ENCODE results near the gene RAB8A. TPM values are rescaled to one million over a fixed set of nuclear protein-coding genes. Genes with fewer than 3 reads are reported as not detected.
A peak's percentile ranks its signal among the peaks of the same experiment; 100 is the strongest.

The RAB8A gene
- polyA plus RNA-seq, 3 donors: 109 to 124 (median 114) TPM

DNA sequence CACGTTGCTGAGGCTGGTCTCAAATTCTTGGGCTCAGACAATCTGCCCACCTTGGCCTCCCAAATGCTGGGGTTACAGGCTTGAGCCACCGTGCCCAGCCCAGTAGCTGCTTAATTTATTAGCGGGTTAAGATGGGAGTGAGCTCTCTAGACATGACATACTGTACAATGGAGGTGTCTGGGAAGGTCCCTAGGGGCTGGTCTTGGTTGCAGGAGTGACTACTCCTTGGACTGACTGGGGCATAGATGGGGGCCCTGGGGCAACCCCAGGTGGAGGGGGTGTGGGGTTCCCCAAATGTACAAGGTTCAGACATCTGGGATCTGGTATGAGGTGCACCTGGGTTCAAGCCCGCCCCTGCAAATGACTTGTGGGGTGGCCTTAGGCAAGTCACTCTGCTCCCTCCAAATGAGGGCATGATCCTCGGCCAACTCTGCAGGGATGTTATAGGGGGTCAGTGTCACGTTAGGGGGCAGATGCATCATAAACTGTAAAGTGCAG lies 48.8 kb downstream of the RAB8A start:
- no peaks in the 10 kb centered on the region for H3K79me2 ChIP-seq (ENCODE audit: insufficient read depth, low read length)
- H3K9me3 ChIP-seq (replicated peaks in 1 of 2; ENCODE audit: control insufficient read depth in 1 of 2, insufficient read depth in 1 of 2, low read length in 2 of 2): no peaks in the 10 kb centered on the region
- H4K20me1 ChIP-seq (ENCODE audit: insufficient read depth, low read length): peaks cover 3% of the 10 kb centered on the region
- DNase-seq: no peak
- H3K36me3 ChIP-seq (replicated peaks in 1 of 2; ENCODE audit: control insufficient read depth in 1 of 2, insufficient read depth in 2 of 2, low read length in 2 of 2): peaks cover 21 to 27% of the 10 kb centered on the region in 2 donors
- H3K4me2 ChIP-seq (replicated peaks; ENCODE audit: extremely low read depth, low read length, poor library complexity, severe bottlenecking): no peak overlapping the region
- intact Hi-C loops (cut with micrococcal nuclease): no loop called here
- H2AFZ ChIP-seq (ENCODE audit: insufficient read depth, low read depth, low read length, poor library complexity, severe bottlenecking): no peak overlapping the region
- H3K4me1 ChIP-seq (ENCODE audit: control insufficient read depth in 1 of 2, insufficient read depth in 2 of 2, low read length in 2 of 2): peaks cover 19 to 49% of the 10 kb centered on the region in 2 donors
- no peak overlapping the region for H3K4me3 ChIP-seq (replicated peaks in 1 of 3; ENCODE audit: low read depth in 2 of 3, low read length in 3 of 3)
- H3K27ac Mint-ChIP-seq: peak overlapping the region in 2 of 7 donors; percentile 42 to 56
- H3K27me3 ChIP-seq (ENCODE audit: control insufficient read depth in 2 of 2, insufficient read depth in 2 of 2, low read length in 2 of 2): no peaks in the 10 kb centered on the region
- peaks cover 43% of the 10 kb centered on the region for H3K4me1 Mint-ChIP-seq
- peaks cover 22 to 27% of the 10 kb centered on the region in 2 donors for H3K36me3 Mint-ChIP-seq
- H3K9me3 Mint-ChIP-seq: peaks cover 0 to 3% (median 0%) of the 10 kb centered on the region in 7 donors
- WGBS (ENCODE audit: insufficient coverage): 94% methylated on average over 4 of the region's 6 CpGs
- H3K9ac ChIP-seq (ENCODE audit: insufficient read depth, low read length, poor library complexity, severe bottlenecking): no peak overlapping the region
- no peak overlapping the region for H3K27ac ChIP-seq (ENCODE audit: low read depth in 1 of 2, low read length in 2 of 2)
- TF ChIP-seq, protein P1, sequence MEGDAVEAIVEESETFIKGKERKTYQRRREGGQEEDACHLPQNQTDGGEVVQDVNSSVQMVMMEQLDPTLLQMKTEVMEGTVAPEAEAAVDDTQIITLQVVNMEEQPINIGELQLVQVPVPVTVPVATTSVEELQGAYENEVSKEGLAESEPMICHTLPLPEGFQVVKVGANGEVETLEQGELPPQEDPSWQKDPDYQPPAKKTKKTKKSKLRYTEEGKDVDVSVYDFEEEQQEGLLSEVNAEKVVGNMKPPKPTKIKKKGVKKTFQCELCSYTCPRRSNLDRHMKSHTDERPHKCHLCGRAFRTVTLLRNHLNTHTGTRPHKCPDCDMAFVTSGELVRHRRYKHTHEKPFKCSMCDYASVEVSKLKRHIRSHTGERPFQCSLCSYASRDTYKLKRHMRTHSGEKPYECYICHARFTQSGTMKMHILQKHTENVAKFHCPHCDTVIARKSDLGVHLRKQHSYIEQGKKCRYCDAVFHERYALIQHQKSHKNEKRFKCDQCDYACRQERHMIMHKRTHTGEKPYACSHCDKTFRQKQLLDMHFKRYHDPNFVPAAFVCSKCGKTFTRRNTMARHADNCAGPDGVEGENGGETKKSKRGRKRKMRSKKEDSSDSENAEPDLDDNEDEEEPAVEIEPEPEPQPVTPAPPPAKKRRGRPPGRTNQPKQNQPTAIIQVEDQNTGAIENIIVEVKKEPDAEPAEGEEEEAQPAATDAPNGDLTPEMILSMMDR (IDR thresholded peaks at IDR 0.05): no peak
- peaks cover 0 to 3% (median 0%) of the 10 kb centered on the region in 3 donors for H3K27me3 Mint-ChIP-seq (ENCODE audit: low read depth in 3 of 3)
- H3K4me3 Mint-ChIP-seq: no peak overlapping the region

DNA sequence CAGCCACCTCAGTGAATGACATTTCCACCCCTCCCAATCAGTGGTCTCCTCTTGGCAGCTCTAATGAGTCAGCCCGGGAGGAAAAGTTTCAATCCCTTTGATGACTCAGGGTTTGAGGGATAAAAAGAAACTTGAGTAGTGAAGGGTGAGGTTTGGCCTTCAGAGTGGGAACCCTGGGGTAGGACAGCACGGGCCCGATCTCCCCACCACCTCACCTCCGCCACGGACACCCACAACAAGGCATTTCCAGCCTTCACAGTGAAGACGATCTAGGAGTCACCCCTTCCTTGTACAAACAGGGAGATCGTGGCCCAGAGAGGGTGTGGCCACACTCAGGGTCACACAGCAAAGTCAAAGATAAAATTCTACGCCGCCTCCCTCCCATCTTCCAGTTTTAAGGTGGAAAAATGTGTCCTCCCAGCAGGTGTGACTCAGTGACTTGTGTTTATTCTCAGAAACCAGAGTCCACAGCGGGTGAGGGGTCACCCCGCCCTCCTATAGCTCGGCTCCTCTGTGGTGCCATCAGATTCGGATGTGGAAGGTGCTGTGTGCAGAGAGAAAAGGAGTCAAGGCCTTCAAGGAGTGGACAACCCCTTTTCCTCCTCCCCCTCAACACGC lies 49.4 kb downstream of the RAB8A start:
- H3K79me2 ChIP-seq (ENCODE audit: insufficient read depth, low read length): no peaks in the 10 kb centered on the region
- peaks cover 15 to 46% of the 10 kb centered on the region in 2 donors for H3K4me1 ChIP-seq (ENCODE audit: control insufficient read depth in 1 of 2, insufficient read depth in 2 of 2, low read length in 2 of 2)
- no peak overlapping the region for H3K27ac ChIP-seq (ENCODE audit: low read depth in 1 of 2, low read length in 2 of 2)
- H3K4me2 ChIP-seq (replicated peaks; ENCODE audit: extremely low read depth, low read length, poor library complexity, severe bottlenecking): no peak overlapping the region
- Mint-ChIP-seq H3K9me3 (peaks cover 0 to 3% (median 0%) of the 10 kb centered on the region in 7 donors), H3K36me3 (peaks cover 19 to 22% of the 10 kb centered on the region in 2 donors), H3K4me3 (no peak overlapping the region), H3K27ac (peak overlapping the region in 4 of 7 donors; percentile 13 to 56 (median 44)), H3K4me1 (peaks cover 38% of the 10 kb centered on the region), H3K27me3 (ENCODE audit: low read depth in 3 of 3) (peaks cover 0 to 3% (median 0%) of the 10 kb centered on the region in 3 donors)
- no peak overlapping the region for H3K4me3 ChIP-seq (replicated peaks in 1 of 3; ENCODE audit: low read depth in 2 of 3, low read length in 3 of 3)
- peak in 2 of 3 donors; percentile 43 to 63 for DNase-seq
- TF ChIP-seq, protein P1 (IDR thresholded peaks at IDR 0.05): no peak
- no peak overlapping the region for H3K9ac ChIP-seq (ENCODE audit: insufficient read depth, low read length, poor library complexity, severe bottlenecking)
- H2AFZ ChIP-seq (ENCODE audit: insufficient read depth, low read depth, low read length, poor library complexity, severe bottlenecking): no peak overlapping the region
- no peaks in the 10 kb centered on the region for H3K9me3 ChIP-seq (replicated peaks in 1 of 2; ENCODE audit: control insufficient read depth in 1 of 2, insufficient read depth in 1 of 2, low read length in 2 of 2)
- H4K20me1 ChIP-seq (ENCODE audit: insufficient read depth, low read length): no peaks in the 10 kb centered on the region
- H3K27me3 ChIP-seq (ENCODE audit: control insufficient read depth in 2 of 2, insufficient read depth in 2 of 2, low read length in 2 of 2): no peaks in the 10 kb centered on the region
- intact Hi-C loops (cut with micrococcal nuclease): no loop called here
- peaks cover 17 to 21% of the 10 kb centered on the region in 2 donors for H3K36me3 ChIP-seq (replicated peaks in 1 of 2; ENCODE audit: control insufficient read depth in 1 of 2, insufficient read depth in 2 of 2, low read length in 2 of 2)
- 100% methylated on average over 1 of the region's 14 CpGs for WGBS (ENCODE audit: insufficient coverage)
